Measurements from ENCODE around the gene DIS3L2. TPM values are rescaled to one million over a fixed set of nuclear protein-coding genes. Genes with fewer than 3 reads are reported as not detected.

The DIS3L2 gene
- polyA plus RNA-seq, 1 experiment, result 8.2 TPM

DNA sequence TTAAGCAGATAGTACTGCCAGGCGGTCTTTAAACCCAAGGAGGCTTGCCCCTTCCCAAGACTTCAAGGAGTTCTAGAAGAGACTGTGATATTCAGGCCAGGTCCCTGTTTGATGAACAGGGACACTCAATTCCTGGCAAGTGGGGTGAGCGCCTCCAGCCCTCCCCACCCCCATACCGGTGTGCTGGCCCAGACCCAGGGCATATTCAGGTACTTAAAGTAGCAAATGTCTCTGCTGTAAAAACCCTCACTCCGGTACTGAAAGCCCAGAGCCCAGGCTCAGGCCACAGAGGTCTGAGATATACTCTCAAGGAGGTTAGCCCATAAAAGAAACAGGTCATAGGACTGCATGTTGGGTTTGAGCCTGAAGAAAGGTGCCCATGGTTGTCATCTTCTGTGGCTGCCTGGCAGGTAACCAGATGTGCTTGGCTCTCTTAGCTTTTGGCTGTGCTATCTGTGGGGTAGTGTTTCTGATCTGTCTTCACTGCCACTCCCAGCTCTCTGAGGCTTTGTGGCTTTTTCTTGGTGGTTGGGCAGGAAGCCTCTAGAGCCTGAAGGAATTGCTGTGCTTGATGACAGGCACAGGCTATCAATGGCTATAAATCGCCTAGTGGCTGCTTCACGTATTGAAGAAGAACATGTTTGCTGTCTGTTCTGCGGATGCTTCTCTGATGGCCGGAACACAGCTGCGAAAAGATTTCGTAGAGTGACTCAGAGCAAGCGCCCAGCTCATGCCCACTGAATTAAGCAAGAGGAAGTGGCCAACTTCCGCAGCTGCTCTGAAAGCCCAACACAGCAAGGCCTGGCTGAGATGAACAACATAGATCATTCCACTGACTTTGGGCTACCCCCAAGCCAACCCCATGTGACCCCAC is 353.8 kb downstream of the DIS3L2 start:
- ChIA-PET CTCF (interaction anchor here (0.7 to 2.3 kb wide), 2 partner anchors 11 to 12 kb away, joined by 3 to 11 read pairs; no protein-coding TSS in a partner anchor), POLR2A (no interaction called here)
- peak; percentile 2 for DNase-seq (ENCODE audit: low read depth, low spot score)
- no peak overlapping the region for H3K27ac ChIP-seq (ENCODE audit: low read depth, low read length)
- no peak overlapping the region for H3K4me3 ChIP-seq (ENCODE audit: low read depth, low read length)
- TF ChIP-seq CTCF (IDR thresholded peaks at IDR 0.05; ENCODE audit: low read depth, low read length), result no peak
- peaks cover 5% of the 10 kb centered on the region; the same call in 1 of the 2 replicates for H3K9me3 ChIP-seq (ENCODE audit: control insufficient read depth, insufficient read depth, low read length)
- no peaks in the 10 kb centered on the region for H3K27me3 ChIP-seq (ENCODE audit: control insufficient read depth, insufficient read depth, low read length)

DNA sequence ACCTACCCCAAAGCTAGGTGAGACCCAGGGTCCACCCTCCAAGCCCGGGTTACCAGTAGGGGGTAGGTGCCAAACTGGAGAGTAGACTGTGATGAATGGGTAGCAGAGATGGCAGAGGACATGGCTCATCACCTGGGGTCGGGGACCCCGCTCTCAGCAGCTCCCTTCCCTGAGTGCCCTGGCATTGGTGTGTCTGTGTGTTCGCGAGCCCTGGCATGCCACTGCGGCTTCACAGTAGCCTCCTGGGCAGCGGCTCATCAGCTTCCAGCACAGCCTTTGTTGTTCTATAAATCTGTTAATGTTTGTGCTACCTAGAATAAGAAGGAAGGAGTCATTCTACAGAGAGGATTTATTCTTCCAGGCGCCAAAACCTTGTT is 354.4 kb downstream of the DIS3L2 start:
- no peak for TF ChIP-seq CTCF (IDR thresholded peaks at IDR 0.05; ENCODE audit: low read depth, low read length)
- Histone ChIP-seq H3K9me3 (ENCODE audit: control insufficient read depth, insufficient read depth, low read length) (peaks cover 5% of the 10 kb centered on the region; the same call in 1 of the 2 replicates), H3K27ac (ENCODE audit: low read depth, low read length) (no peak overlapping the region), H3K27me3 (ENCODE audit: control insufficient read depth, insufficient read depth, low read length) (no peaks in the 10 kb centered on the region), H3K4me3 (ENCODE audit: low read depth, low read length) (no peak overlapping the region)
- POLR2A ChIA-PET, result no interaction called here
- DNase-seq (ENCODE audit: low read depth, low spot score), result no peak
- CTCF ChIA-PET, result interaction anchor here (0.7 to 2.3 kb wide), 2 partner anchors 10 to 12 kb away, joined by 3 to 11 read pairs; no protein-coding TSS in a partner anchor

- ChIA-PET CTCF (no interaction called here), POLR2A (no interaction called here)
- no peak for DNase-seq (ENCODE audit: low read depth, low spot score)
- Histone ChIP-seq H3K9me3 (ENCODE audit: control insufficient read depth, insufficient read depth, low read length) (peaks cover 5% of the 10 kb centered on the region; the same call in 1 of the 2 replicates), H3K27me3 (ENCODE audit: control insufficient read depth, insufficient read depth, low read length) (no peaks in the 10 kb centered on the region), H3K4me3 (ENCODE audit: low read depth, low read length) (no peak overlapping the region), H3K27ac (ENCODE audit: low read depth, low read length) (no peak overlapping the region)
- no peak for TF ChIP-seq CTCF (IDR thresholded peaks at IDR 0.05; ENCODE audit: low read depth, low read length)
Measured at GRCh38 chr2:232316461-232317330, 355.2 kb downstream of the DIS3L2 start.

- CTCF ChIA-PET, result interaction anchor here (1.2 kb wide), 1 partner anchor 8 kb away, joined by 4 read pairs; no protein-coding TSS in a partner anchor
- Histone ChIP-seq H3K27ac (ENCODE audit: low read depth, low read length) (no peak overlapping the region), H3K9me3 (ENCODE audit: control insufficient read depth, insufficient read depth, low read length) (peaks cover 5% of the 10 kb centered on the region; the same call in 1 of the 2 replicates), H3K4me3 (ENCODE audit: low read depth, low read length) (no peak overlapping the region), H3K27me3 (ENCODE audit: control insufficient read depth, insufficient read depth, low read length) (no peaks in the 10 kb centered on the region)
- POLR2A ChIA-PET, result no interaction called here
- TF ChIP-seq CTCF (IDR thresholded peaks at IDR 0.05; ENCODE audit: low read depth, low read length), result no peak
- no peak for DNase-seq (ENCODE audit: low read depth, low spot score)
Measured at GRCh38 chr2:232318169-232318855, 356.8 kb downstream of the DIS3L2 start.

Measured in AG04450 (cell line).